Stimulated activated CD4-positive, alpha-beta T cell treated with anti-CD3 and anti-CD28 coated beads, Interleukin-15, amount 100 ng/mL, for 24 hours (primary cell): ENCODE data around the gene CACNB3.
"Not testable (repeated sequence)": the region's sequence is repeated elsewhere in the genome, so short reads cannot be mapped to it uniquely, and the experiment has no call there.

ENCODE experiments used
- DNase-seq: peaks from one replicate; pipeline ENCODE4 v3.0.0-alpha.2; 2020

CACNB3 gene

DNA sequence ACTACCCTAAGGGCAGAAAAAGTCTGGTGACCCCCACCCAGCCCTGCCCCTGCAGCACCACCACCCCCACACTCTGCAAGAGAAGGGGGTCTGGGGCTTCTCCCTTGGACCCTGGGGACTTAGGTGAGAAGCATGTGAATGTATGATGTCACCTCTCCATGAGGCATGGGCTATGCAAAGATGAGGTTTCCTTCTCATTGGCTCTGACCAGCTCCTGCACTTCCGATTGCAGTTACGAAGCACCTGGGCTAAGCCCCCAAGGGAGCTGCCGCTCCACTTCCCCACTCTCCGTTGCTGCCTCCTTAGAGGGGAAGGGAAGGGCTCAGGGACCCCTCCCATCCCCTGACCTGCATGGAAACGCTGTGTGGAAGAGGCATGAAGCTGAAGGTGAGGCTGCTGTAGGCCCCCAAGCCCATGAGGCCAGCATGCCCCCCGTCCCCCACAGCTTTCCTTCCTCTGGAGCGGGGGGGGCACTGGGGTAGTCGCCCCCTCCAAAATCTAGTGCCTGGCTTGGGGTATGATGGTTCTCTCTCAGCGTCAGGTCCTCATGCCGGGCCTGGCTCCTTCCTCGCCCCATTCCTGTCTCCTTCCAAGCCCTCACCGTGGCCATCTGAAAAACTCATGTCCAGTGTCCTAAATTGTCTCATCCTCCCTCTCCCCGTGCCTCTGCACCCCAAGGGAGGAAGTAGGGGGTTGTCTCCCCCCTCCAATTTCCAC, 39.1 kb downstream of the CACNB3 start:
- no peak for DNase-seq

DNA sequence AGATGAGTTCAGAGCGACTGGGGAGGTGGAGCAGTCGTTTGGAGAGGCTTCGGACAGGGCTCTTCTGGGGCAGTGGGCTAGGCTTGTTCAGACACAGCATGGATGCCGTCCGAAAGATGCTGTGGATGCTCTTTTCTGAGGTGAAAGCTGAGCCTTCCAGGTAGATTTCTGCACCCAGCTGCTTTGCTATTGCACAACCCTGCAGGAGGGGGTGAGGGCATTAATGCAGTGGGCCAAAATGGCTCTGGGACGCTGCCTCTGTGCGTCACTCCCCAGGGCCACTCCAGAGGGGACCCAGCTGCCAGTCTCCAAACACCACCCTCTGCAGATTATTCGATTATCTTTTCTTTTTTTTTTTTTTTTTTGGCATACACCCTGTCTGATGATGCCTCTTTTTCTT, 39.7 kb downstream of the CACNB3 start:
- DNase-seq: no peak

GRCh38 chr12:48859607-48860006, 41.3 kb downstream of the CACNB3 start:
- no peak for DNase-seq

- DNase-seq: not testable (repeated sequence)
Measured at GRCh38 chr12:48860236-48860635, 41.9 kb downstream of the CACNB3 start.

DNA sequence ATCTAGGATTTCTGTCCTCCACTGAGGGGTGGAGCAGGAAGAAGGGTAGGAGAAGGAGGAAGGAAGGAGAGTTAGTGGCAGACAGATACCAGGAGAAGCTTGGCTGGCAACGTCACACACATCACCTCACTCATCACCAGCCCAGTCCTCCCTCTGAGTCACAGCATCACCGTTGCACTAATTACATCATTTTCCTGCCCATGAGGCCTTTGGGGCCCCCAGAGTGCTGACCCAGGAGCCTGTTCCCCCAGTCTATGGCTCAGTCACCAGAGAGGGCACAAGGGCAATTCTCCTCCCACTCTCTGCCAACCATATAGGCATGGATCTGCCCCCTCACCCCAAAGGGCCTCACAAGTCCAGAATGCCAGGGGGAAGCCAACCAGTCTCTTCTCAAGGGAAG, 42.8 kb downstream of the CACNB3 start:
- no peak for DNase-seq

GRCh38 chr12:48862760-48863159, 44.5 kb downstream of the CACNB3 start:
- no peak for DNase-seq

GRCh38 chr12:48863291-48863690, 45.0 kb downstream of the CACNB3 start:
- no peak for DNase-seq

GRCh38 chr12:48865281-48866051, 47.2 kb downstream of the CACNB3 start, which contains the start of gene RND1:
TSS of gene RND1 (minus strand) at chr12:48865870. CDS start at chr12:48865767, 103 bp downstream.
- DNase-seq: peak; percentile 89

GRCh38 chr12:48866052-48866711, 47.9 kb downstream of the CACNB3 start:
- DNase-seq: no peak

DNA sequence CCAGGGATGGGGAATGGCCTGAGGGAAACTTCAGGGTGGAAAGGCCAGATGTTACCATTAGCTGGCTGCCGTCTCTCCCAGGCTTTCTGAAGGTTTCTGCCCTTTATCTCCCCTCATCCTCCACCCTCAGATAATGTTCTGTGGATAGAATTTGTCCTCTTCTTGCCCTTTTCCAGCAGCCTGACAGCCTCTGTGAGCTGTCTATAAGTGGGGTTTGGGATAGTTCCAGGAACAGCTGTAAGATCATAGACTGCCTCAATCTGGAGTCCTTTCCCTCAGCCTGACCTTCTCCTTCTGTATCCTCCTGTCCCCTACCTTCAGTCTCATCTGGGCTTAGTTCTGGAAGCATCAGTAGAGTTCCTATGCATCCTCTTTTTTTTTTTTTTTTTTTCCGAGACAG, 50.2 kb downstream of the CACNB3 start:
- no peak for DNase-seq

- no peak for DNase-seq
Measured at GRCh38 chr12:48869191-48869590, 50.9 kb downstream of the CACNB3 start.

GRCh38 chr12:48873096-48873495, 54.8 kb downstream of the CACNB3 start:
- no peak for DNase-seq

- not testable (repeated sequence) for DNase-seq
Measured at GRCh38 chr12:48873534-48873933, 55.2 kb downstream of the CACNB3 start.

- DNase-seq: no peak
Measured at GRCh38 chr12:48875944-48876515, 57.7 kb downstream of the CACNB3 start.
